SK-N-SH treated with all-trans-retinoic acid at 6 μM for 48 hours (cell line): Measurements from ENCODE around the gene AQP12A.

Experiments
- ATAC-seq: fragments of 200-7000 bp; cut with Tn5 transposase; 3 replicates; pipeline ENCODE4 v1.9.1; 2020; ENCODE audit warnings: mild to moderate bottlenecking, moderate library complexity
- ARNTL ChIP-seq: fragments of 450-650 bp; formaldehyde crosslinking; IDR thresholded peaks from 2 replicates; pipeline ENCODE4 v1.5.0; 2020; ENCODE audit warnings: low read depth, mild to moderate bottlenecking, moderate library complexity, borderline replicate concordance
- BACH2 ChIP-seq: fragments of 250-450 bp; sonication (Bioruptor Pico); IDR thresholded peaks from 2 replicates; pipeline ENCODE4 v1.9.0; 2021; ENCODE audit warnings: mild to moderate bottlenecking, borderline replicate concordance
- CREB5 ChIP-seq: fragments of 250-450 bp; sonication (Bioruptor Pico); IDR thresholded peaks from 2 replicates; pipeline ENCODE4 v1.5.1; 2020; ENCODE audit warnings: low read depth, mild to moderate bottlenecking, moderate library complexity
- CSDC2 ChIP-seq: fragments of 250-450 bp; sonication (Bioruptor Pico); IDR thresholded peaks from 2 replicates; pipeline ENCODE4 v1.5.0; 2020; ENCODE audit warnings: mild to moderate bottlenecking, moderate library complexity
- CSRNP3 ChIP-seq: fragments of 250-450 bp; sonication (Bioruptor Pico); IDR thresholded peaks from 2 replicates; pipeline ENCODE4 v1.5.1; 2021; ENCODE audit warnings: mild to moderate bottlenecking, moderate library complexity
- ESRRG ChIP-seq: fragments of 250-450 bp; sonication (Bioruptor Pico); IDR thresholded peaks from 2 replicates; pipeline ENCODE4 v1.6.1; 2021; ENCODE audit warnings: mild to moderate bottlenecking
- GLIS3 ChIP-seq: fragments of 250-450 bp; sonication (Bioruptor Pico); IDR thresholded peaks from 2 replicates; pipeline ENCODE4 v1.5.0; 2020; ENCODE audit warnings: mild to moderate bottlenecking, moderate library complexity
- ISL1 ChIP-seq: fragments of 250-450 bp; sonication (Bioruptor Pico); IDR thresholded peaks from 2 replicates; pipeline ENCODE4 v2.1.2; 2022; ENCODE audit warnings: mild to moderate bottlenecking, moderate library complexity
- OSR1 ChIP-seq: fragments of 250-450 bp; sonication (Bioruptor Pico); IDR thresholded peaks from 2 replicates; pipeline ENCODE4 v1.8.0; 2022; ENCODE audit warnings: moderate library complexity, mild to moderate bottlenecking, inconsistent platforms
- PATZ1 ChIP-seq: fragments of 250-450 bp; sonication (Bioruptor Pico); IDR thresholded peaks from 2 replicates; pipeline ENCODE4 v1.8.0; 2020; ENCODE audit warnings: mild to moderate bottlenecking, moderate library complexity, borderline replicate concordance
- POU6F1 ChIP-seq: fragments of 250-450 bp; sonication (Bioruptor Pico); IDR thresholded peaks from 2 replicates; pipeline ENCODE4 v1.8.0; 2021; ENCODE audit warnings: low read depth, mild to moderate bottlenecking, moderate library complexity, borderline replicate concordance
- PPARA ChIP-seq: fragments of 250-450 bp; sonication (Bioruptor Pico); IDR thresholded peaks from 2 replicates; pipeline ENCODE4 v1.5.0; 2020; ENCODE audit warnings: mild to moderate bottlenecking, borderline replicate concordance
- RARB ChIP-seq: fragments of 250-450 bp; sonication (Bioruptor Pico); IDR thresholded peaks from 2 replicates; pipeline ENCODE4 v1.8.0; 2021; ENCODE audit warnings: mild to moderate bottlenecking, moderate library complexity
- SNAI2 ChIP-seq: fragments of 250-450 bp; sonication (Bioruptor Pico); IDR thresholded peaks from 2 replicates; pipeline ENCODE4 v1.5.0; 2020; ENCODE audit warnings: mild to moderate bottlenecking, moderate library complexity
- TCF4 ChIP-seq: fragments of 250-450 bp; sonication (Bioruptor Pico); IDR thresholded peaks from 2 replicates; pipeline ENCODE4 v1.8.0; 2021; ENCODE audit warnings: mild to moderate bottlenecking, moderate library complexity, borderline replicate concordance
- TOX ChIP-seq: fragments of 250-450 bp; sonication (Bioruptor Pico); IDR thresholded peaks from 2 replicates; pipeline ENCODE4 v1.8.0; 2021; ENCODE audit warnings: mild to moderate bottlenecking, moderate library complexity, borderline replicate concordance
- TSHZ2 ChIP-seq: fragments of 250-450 bp; sonication (Bioruptor Pico); IDR thresholded peaks from 2 replicates; pipeline ENCODE4 v1.5.0; 2020; ENCODE audit warnings: mild to moderate bottlenecking, moderate library complexity
- ZC3H10 ChIP-seq: fragments of 250-450 bp; sonication (Bioruptor Pico); IDR thresholded peaks from 2 replicates; pipeline ENCODE4 v1.5.1; 2021; ENCODE audit warnings: mild to moderate bottlenecking, moderate library complexity
- ZFP3 ChIP-seq: fragments of 250-450 bp; sonication (Bioruptor Pico); IDR thresholded peaks from 2 replicates; pipeline ENCODE4 v1.5.0; 2020; ENCODE audit warnings: mild to moderate bottlenecking, moderate library complexity
- ZNF70 ChIP-seq: fragments of 450-650 bp; formaldehyde crosslinking; IDR thresholded peaks from 2 replicates; pipeline ENCODE4 v1.5.0; 2020; ENCODE audit warnings: mild to moderate bottlenecking, moderate library complexity
- ZNF8 ChIP-seq: fragments of 450-650 bp; formaldehyde crosslinking; IDR thresholded peaks from 2 replicates; pipeline ENCODE4 v1.5.0; 2020; ENCODE audit warnings: mild to moderate bottlenecking, moderate library complexity

The AQP12A gene

GRCh38 chr2:240717681-240718581, 26.3 kb downstream of the AQP12A start:
- TF ChIP-seq OSR1 (CRISPR knock-in tag) (no peak), CREB5 (CRISPR knock-in tag) (no peak), GLIS3 (CRISPR knock-in tag) (no peak), SNAI2 (CRISPR knock-in tag) (no peak), TOX (CRISPR knock-in tag) (no peak), ZFP3 (CRISPR knock-in tag) (no peak), BACH2 (CRISPR knock-in tag) (no peak), TSHZ2 (CRISPR knock-in tag) (no peak), PPARA (CRISPR knock-in tag) (no peak), ZC3H10 (CRISPR knock-in tag) (no peak), ISL1 (CRISPR knock-in tag) (no peak), RARB (CRISPR knock-in tag) (no peak), TCF4 (no peak), ARNTL (CRISPR knock-in tag) (no peak), PATZ1 (no peak), ESRRG (CRISPR knock-in tag) (no peak), CSRNP3 (CRISPR knock-in tag) (no peak), ZNF70 (CRISPR knock-in tag) (no peak), ZNF8 (no peak), POU6F1 (CRISPR knock-in tag) (no peak)
- ATAC-seq, result no peak

GRCh38 chr2:240718896-240719490, 27.3 kb downstream of the AQP12A start:
- no peak for ATAC-seq
- TF ChIP-seq ZNF70 (CRISPR knock-in tag) (no peak), CSDC2 (CRISPR knock-in tag) (no peak), GLIS3 (CRISPR knock-in tag) (no peak), ESRRG (CRISPR knock-in tag) (no peak), CREB5 (CRISPR knock-in tag) (no peak), TOX (CRISPR knock-in tag) (no peak)
